BE2C (cell line): ENCODE measurements around the gene CCNL2.

Experiments
- DNase-seq: peaks from one replicate; pipeline ENCODE4 v3.0.0-alpha.2; 2020
- H3K27me3 ChIP-seq: fragments of 250-450 bp; sonication (Bioruptor Pico); 2 replicates; pipeline ENCODE4 v1.5.1; 2020; ENCODE audit warnings: mild to moderate bottlenecking
- H3K36me3 ChIP-seq: fragments of 250-450 bp; sonication (Bioruptor Pico); 2 replicates; pipeline ENCODE4 v1.5.1; 2020; ENCODE audit warnings: mild to moderate bottlenecking
- H3K4me1 ChIP-seq: fragments of 250-450 bp; sonication (Bioruptor Pico); 2 replicates; pipeline ENCODE4 v1.5.1; 2020
- H3K4me3 ChIP-seq: 2 replicates; pipeline ENCODE4 v1.5.1; 2011; ENCODE audit warnings: low read depth, low read length
- H3K9me3 ChIP-seq: fragments of 250-450 bp; sonication (Bioruptor Pico); 2 replicates; pipeline ENCODE4 v1.5.1; 2020
- TF ChIP-seq, protein P1 (sequence below): IDR thresholded peaks from 2 replicates; pipeline ENCODE4 v1.5.1; 2012; ENCODE audit warnings: mild to moderate bottlenecking, low read depth, low read length

CCNL2 gene

GRCh38 chr1:1342061-1342562 is 57.0 kb downstream of the CCNL2 start:
- Histone ChIP-seq H3K36me3 (peaks cover 38% of the 10 kb centered on the region), H3K27me3 (no peaks in the 10 kb centered on the region), H3K4me1 (peaks cover under 1% of the 10 kb centered on the region; the same call in 1 of the 2 replicates), H3K9me3 (no peaks in the 10 kb centered on the region), H3K4me3 (no peak overlapping the region)
- DNase-seq = no peak
- TF ChIP-seq, protein P1, sequence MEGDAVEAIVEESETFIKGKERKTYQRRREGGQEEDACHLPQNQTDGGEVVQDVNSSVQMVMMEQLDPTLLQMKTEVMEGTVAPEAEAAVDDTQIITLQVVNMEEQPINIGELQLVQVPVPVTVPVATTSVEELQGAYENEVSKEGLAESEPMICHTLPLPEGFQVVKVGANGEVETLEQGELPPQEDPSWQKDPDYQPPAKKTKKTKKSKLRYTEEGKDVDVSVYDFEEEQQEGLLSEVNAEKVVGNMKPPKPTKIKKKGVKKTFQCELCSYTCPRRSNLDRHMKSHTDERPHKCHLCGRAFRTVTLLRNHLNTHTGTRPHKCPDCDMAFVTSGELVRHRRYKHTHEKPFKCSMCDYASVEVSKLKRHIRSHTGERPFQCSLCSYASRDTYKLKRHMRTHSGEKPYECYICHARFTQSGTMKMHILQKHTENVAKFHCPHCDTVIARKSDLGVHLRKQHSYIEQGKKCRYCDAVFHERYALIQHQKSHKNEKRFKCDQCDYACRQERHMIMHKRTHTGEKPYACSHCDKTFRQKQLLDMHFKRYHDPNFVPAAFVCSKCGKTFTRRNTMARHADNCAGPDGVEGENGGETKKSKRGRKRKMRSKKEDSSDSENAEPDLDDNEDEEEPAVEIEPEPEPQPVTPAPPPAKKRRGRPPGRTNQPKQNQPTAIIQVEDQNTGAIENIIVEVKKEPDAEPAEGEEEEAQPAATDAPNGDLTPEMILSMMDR = no peak

GRCh38 chr1:1341549-1342021 is 57.5 kb downstream of the CCNL2 start:
- Histone ChIP-seq H3K4me3 (no peak overlapping the region), H3K36me3 (peaks cover 40% of the 10 kb centered on the region), H3K27me3 (no peaks in the 10 kb centered on the region), H3K4me1 (no peaks in the 10 kb centered on the region), H3K9me3 (no peaks in the 10 kb centered on the region)
- no peak for DNase-seq
- TF ChIP-seq, protein P1 = no peak

- peaks cover 44% of the 10 kb centered on the region for H3K36me3 ChIP-seq
These were observed 58.2 kb downstream of the CCNL2 start for GRCh38 chr1:1340791-1341548.

GRCh38 chr1:1340185-1340584 is 59.0 kb downstream of the CCNL2 start:
- H3K27me3 ChIP-seq = no peaks in the 10 kb centered on the region
- H3K9me3 ChIP-seq = no peaks in the 10 kb centered on the region
- no peak overlapping the region for H3K4me3 ChIP-seq
- H3K36me3 ChIP-seq = peaks cover 46% of the 10 kb centered on the region
- no peaks in the 10 kb centered on the region for H3K4me1 ChIP-seq
- TF ChIP-seq, protein P1 = no peak
- DNase-seq = no peak

More at GRCh38 chr1:1340791-1341548, 58.2 kb downstream of the CCNL2 start:
- TF ChIP-seq, protein P1 = no peak
- no peaks in the 10 kb centered on the region for H3K9me3 ChIP-seq
- no peak for DNase-seq
- no peak overlapping the region for H3K4me3 ChIP-seq
- no peaks in the 10 kb centered on the region for H3K4me1 ChIP-seq
- H3K27me3 ChIP-seq = no peaks in the 10 kb centered on the region

DNA sequence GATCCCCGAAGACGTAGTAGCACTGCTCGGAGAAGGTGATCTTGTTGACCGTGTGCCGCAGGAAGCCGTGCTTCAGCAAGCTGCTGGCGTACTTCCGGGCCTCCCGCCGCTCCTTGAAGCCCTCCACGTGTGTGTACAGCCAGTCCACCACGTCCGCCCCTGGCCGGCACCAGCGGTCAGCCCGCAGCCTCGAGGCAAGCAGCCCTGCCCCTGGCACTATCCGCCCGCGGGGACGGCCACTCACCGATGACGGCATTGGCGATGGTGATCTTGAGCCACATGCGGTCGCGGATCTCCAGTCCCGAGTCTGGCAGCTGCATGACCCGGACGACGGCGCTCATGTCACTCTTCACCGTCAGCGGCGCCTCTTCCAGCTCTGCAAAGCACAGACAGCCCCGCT is 60.9 kb downstream of the CCNL2 start:
- H3K27me3 ChIP-seq = no peaks in the 10 kb centered on the region
- TF ChIP-seq, protein P1 = no peak
- no peaks in the 10 kb centered on the region for H3K9me3 ChIP-seq
- H3K4me1 ChIP-seq = no peaks in the 10 kb centered on the region
- no peak for DNase-seq
- peaks cover 49% of the 10 kb centered on the region for H3K36me3 ChIP-seq
- no peak overlapping the region for H3K4me3 ChIP-seq

- no peaks in the 10 kb centered on the region for H3K9me3 ChIP-seq
- H3K4me1 ChIP-seq = no peaks in the 10 kb centered on the region
- DNase-seq = peak; percentile 55
- H3K4me3 ChIP-seq = no peak overlapping the region
- peaks cover 49% of the 10 kb centered on the region for H3K36me3 ChIP-seq
- H3K27me3 ChIP-seq = no peaks in the 10 kb centered on the region
- TF ChIP-seq, protein P1 = no peak
These were observed 61.4 kb downstream of the CCNL2 start for GRCh38 chr1:1337793-1338147.
